GM15510 (cell line): Measurements from ENCODE around the gene TSPAN16.

ENCODE experiments used
- POLR2A ChIP-seq: IDR thresholded peaks from 3 replicates; pipeline ENCODE4 v1.6.1; 2011; ENCODE audit warnings: borderline replicate concordance; ENCODE audit not compliant: insufficient read length; ENCODE audit errors: extremely low read depth

The TSPAN16 gene

DNA sequence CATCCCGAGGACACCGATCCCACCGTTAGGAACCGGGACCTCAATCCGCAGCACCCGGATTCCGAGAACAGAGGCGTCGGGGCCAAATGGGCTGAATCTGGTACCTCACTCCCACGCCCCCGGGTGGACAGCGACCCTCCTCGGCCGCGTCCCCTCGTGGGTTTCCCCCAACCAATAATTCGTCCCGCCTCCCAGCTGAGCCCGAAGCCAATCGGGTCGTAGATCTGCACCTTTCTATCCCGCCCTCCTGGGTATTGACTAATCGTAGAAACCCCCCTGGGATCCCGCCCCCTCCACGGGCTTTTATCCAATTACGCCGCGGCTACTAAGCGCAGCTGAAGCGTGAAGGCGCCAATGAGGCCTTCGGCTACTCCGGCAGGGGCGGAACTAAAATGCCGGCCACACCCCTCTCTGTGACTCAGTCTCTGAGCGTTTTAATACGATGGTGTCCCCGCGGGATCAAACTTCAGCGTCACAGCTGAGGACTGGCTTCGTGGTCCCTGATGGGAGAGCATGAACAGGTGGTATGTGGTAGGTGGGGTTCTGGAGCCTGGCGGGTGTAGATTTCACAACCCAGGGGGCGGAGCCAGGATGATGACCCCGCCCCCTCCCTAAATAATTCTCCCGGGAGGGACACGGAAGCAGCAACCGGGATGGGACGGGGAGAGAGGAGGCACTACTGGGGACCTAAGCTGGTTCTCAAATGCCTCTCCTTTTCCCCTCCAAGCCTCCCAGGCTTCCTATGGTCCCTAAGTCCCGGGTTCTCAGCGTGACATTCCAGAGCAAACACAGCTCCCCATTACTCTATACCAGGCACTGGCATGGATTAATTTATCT is 50.4 kb downstream of the TSPAN16 start, which contains the start of the genes CCDC159 and TMEM205:
Gene CCDC159 (plus strand): TSS at position 416 of the 837 bp plus-strand sequence. CDS start 88 bp downstream, at position 504.
Gene TMEM205 (minus strand): TSS at position 165 of the 837 bp plus-strand sequence. CDS start 649 bp downstream, outside the sequence.
- TF ChIP-seq POLR2A, result peak; percentile 64

DNA sequence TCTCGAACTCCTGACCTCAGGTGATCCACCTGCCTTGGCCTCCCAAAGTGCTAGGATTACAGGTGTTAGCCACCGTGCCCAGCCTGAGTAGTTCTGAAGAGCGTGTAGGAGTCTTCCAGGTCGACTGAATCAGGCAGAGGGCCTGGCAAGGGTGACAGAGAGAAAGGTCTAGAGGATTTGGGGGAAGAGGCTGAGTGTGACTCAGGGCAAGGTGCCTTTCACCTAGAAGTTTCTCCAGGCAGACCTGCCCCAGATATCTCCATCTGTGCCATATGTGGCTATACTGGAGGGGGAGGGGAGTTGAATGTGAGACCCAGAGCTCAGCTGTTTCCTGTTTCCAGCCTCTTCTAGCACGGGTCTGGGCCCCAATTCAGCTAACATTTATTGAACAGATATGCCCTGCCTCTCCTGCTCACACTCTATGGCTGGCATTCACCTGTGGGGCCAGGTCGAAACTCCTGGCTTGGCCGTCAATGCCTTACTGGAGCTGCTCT is 51.6 kb downstream of the TSPAN16 start:
- TF ChIP-seq POLR2A, result no peak

DNA sequence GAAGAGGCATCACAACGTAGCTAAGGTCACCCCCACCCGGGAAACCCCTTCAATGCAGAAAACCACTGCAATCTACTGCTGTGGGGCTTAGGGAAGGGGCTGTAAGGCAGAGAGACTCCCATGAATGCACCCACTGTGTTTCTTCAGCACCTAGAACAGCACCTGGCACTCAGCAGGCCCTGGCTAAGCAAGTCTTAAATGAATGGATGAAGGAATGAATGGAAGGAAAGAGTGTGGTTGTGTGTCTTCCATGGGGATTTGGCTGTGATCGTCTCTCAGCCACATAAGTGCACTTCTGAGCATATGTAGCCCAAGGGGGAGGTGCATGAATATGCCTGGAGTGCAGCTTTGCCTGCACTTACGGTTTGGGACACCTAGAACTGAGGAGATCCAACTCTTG is 53.2 kb downstream of the TSPAN16 start:
- no peak for TF ChIP-seq POLR2A

DNA sequence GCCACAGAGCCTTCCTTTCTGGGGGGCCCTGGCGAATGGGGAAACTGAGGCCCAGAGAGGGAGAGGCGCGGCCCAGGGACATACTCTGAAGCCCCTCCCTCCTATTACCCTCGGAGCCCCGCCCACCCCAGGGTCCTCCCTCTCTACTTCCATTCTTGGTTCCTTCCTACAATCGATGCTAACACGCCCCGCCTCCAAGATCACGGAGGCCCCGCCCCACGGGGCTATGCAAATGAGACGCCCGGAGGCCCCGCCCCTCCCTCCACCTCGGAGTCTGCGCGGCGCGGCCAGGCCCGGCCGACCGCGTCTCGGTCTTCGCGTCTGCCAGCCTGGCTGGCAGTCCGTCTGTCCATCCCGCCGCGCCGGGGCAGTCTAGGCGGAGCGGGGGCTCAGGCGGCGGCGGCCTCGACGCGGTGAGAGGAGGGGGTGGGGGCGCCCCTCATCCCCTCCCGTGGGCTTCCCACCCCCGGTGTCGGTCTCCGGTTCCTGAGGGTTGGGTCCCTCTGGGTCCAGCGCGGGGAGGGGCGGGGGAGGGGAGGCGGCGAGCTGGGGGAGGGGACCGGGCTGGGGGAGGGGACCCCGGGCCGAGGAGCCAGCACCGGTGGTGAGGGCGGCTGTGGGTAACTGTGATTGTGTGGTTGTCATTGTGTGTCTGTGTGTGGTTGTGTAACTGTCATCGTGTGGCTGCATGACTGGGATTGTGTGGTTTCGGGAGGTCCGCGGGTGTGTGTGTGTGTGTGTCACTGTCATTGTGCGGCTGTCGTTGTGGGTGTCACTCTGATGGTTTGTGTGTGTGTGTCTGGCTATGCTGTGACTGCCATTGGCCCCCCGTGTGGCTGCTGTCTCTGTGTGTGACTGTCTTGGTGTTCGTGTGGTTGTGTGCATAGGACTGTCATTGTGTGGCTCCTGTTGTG is 59.5 kb downstream of the TSPAN16 start, which contains the start of gene PLPPR2:
Gene PLPPR2 (plus strand): TSS at position 273 of the 914 bp plus-strand sequence. CDS start 2,242 bp downstream, outside the sequence.
- TF ChIP-seq POLR2A, result peak; percentile 39

DNA sequence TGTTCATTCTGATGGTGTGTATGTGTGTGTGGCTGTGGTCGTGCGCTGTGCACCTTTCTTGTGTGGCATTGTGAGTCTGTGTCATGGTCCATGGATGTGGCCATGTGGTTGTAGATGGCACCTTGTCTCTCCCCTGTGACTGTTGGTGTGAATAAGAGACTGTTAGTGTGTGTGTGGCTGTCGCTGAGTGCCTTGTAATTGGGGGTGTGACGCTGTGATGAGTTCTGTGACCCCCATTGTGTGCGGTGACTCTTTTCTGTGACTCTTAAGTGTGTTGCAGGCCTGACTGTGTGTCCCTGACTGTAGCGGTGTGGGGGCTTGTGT is 60.1 kb downstream of the TSPAN16 start:
- TF ChIP-seq POLR2A, result no peak

DNA sequence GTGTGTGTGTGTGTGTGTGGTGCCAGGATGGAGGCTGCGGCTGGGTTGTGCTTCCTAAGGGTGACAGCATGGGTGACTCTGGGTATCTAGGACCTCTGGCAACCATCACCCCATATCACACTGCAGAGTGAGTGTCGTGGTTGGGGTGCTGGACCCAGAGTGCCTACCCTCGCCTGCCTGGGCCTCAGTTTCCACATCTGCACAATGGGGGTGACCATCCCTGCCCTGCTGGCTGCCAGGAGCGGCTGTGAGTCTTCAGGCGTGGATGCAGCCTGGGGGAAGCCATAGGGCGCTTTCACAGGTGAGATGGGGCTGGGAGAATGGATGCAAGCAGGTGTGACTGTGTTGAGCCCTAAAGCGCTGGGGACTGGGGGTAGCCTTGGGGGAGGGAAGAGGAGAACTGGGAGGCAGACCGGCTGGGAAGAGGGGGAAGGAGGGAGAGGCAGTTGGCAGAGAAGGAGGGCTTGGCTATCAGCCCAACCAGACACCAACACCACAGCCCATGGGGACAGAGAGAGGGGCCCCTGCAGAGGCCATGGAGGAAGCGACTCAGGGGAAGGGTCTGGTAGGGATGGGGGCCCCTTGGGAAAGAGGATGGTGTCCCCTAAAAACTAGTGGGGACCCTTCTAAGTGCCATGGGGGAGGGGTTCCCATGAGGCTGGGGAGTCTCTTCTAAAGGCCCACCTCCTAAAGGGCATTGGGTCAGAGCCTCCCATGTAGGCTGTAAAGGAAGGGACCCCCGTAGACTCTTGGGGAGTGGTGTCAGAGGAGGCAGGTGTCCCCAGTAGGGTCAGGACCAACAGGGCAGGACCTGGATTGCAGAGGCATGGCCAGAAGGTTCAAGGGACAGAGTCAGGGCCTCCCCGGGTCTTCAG is 61.0 kb downstream of the TSPAN16 start:
- TF ChIP-seq POLR2A, result no peak

DNA sequence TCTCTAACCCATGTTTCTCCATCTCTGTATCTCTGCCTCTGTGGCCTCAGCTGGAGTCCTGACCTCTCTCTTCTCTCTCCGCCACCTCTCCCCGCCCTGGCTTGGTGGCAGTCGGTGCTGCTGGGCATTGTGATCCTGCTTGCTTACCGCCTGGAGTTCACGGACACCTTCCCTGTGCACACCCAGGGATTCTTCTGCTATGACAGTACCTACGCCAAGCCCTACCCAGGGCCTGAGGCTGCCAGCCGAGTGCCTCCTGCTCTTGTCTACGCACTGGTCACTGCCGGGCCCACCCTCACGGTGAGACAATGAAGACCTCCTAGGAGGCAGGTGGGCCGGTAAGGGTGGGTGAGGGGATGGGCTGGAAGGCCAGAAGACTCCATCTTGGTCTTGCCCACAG is 63.5 kb downstream of the TSPAN16 start:
- TF ChIP-seq POLR2A, result no peak

DNA sequence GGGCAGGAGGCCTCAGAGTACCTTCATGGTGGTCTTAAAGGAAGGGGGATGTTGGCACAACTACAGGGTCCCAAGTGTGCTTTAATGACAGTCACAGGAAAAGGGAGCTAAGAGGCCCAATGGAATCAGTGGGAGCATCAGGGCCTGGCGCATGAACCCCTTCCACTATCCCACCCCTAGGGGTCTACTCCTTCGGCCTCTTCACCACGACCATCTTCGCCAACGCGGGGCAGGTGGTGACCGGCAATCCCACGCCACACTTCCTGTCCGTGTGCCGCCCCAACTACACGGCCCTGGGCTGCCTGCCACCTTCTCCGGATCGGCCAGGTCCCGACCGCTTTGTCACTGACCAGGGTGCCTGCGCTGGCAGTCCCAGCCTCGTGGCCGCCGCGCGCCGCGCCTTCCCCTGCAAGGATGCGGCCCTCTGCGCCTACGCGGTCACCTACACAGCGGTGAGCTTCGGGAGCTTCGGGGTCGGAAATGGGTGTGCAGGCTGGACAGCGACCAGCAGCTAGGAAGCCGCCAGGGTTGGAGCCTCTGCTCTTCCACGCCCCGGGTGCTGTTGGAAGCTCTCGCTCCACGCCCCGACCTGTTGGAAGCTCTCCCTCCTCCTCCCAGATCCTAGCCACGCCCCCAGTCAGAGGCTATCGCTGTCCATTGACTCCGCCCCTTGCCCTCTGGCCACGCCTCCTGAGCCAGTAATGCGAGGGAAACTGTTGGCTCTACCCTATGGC is 65.2 kb downstream of the TSPAN16 start:
- TF ChIP-seq POLR2A, result no peak

DNA sequence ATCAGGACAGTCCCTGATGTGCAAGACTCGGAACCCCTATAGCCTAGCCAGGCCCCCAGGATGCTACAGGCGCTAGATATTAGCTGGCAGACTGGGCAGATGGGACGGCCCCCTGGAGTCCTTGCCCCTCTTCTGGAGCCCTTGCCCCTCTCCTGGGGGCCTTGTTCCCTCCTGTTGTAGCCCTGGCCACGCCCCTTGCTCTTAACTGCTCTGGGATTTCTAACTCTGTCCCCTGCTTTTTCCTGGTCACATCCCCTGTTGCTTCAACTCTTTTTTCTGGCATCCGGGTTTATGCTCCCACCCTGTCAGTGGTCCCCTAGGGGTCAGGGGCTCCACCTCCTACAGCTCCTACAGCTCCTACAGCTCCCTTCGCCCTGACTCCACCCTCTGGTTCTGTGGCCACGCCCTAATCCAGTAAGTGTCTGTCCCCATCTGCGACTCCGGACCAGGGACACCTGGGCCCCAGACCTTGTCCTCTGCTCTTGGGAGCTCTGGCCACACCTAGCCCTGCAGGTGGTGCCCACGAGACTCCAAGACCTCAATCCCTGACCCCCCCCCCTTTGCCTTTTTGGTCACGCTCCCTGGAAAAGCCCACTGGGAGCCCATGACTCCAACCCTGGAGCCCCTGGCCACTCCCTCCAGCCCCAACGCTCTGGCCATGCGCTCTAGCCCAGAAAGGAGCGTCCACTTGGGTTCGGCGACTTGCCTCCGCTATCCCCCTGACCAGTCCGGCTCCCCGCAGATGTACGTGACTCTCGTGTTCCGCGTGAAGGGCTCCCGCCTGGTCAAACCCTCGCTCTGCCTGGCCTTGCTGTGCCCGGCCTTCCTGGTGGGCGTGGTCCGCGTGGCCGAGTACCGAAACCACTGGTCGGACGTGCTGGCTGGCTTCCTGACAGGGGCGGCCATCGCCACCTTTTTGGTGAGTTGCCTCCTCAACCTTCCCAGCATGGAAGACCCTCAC is 66.1 kb downstream of the TSPAN16 start:
- no peak for TF ChIP-seq POLR2A

DNA sequence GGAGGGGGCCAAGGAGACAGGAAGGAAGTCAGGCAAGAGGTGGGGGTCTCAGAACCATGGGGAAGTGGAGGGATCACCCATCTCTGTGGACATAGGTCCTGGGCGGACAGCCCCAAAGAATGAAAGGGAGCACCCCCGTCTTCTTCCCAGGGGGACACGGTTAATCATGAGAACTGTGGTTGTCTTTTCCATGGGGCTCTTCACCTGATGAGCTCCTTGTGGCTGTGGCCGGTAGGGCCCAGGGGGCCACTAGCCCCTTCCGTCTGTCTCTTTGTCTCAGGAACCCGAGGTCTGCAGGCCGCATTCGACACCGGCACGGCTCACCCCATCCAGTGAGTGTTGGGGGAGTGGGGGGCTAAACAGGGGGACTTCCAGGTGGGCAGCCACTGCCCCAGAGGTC is 67.9 kb downstream of the TSPAN16 start:
- no peak for TF ChIP-seq POLR2A

DNA sequence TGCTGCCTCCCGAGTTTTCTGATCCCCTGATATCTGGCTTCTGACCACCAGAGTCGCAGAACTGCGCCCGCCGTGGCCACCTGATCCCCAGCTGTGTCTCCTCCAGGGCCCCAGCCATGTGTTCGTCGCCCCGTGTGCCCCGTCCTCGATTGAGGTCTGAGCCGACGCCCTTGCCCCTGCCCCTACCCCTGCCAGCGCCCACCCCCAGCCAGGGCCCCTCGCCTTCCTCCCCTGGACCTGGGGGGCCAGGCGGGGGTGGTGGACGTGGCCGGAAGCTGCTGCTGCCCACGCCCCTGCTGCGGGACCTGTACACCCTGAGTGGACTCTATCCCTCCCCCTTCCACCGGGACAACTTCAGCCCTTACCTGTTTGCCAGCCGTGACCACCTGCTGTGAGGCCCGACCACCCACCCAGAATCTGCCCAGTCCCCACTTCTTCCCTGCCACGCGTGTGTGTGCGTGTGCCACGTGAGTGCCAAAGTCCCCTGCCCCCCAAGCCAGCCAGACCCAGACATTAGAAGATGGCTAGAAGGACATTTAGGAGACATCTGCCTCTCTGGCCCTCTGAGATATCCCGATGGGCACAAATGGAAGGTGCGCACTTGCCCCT is 68.4 kb downstream of the TSPAN16 start:
- TF ChIP-seq POLR2A, result no peak

DNA sequence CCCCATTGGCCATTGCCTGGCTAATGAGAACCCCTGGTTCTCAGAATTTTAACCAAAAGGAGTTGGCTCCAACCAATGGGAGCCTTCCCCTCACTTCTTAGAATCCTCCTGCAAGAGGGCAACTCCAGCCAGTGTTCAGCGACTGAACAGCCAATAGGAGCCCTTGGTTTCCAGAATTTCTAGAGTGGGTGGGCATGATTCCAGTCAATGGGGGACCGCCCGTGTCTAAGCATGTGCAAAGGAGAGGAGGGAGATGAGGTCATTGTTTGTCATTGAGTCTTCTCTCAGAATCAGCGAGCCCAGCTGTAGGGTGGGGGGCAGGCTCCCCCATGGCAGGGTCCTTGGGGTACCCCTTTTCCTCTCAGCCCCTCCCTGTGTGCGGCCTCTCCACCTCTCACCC is 69.0 kb downstream of the TSPAN16 start:
- TF ChIP-seq POLR2A, result no peak
